Measurements from ENCODE around the gene PLXNA4. TPM values are rescaled to one million over a fixed set of nuclear protein-coding genes. Genes with fewer than 3 reads are reported as not detected.

PLXNA4 gene
- total RNA-seq, 1 experiment from 2014 or later = 0.10 TPM

GRCh38 chr7:132292803-132293202 is 283.5 kb downstream of the PLXNA4 start:
- ChIA-PET CTCF (interaction anchor here (0.5 kb wide), 1 partner anchor 59 kb away, joined by 6 read pairs; no protein-coding TSS in a partner anchor), POLR2A (no interaction called here)
- TF ChIP-seq CTCF (IDR thresholded peaks at IDR 0.05) = no peak
- TF ChIP-seq POLR2AphosphoS5 (IDR thresholded peaks at IDR 0.05; ENCODE audit: low read depth, low read length) = no peak
- no peak for TF ChIP-seq REST (IDR thresholded peaks at IDR 0.05; ENCODE audit: insufficient read depth in 1 of 2, low read depth in 2 of 2, low read length in 1 of 2)
- no peak for TF ChIP-seq TCF7L2 (IDR thresholded peaks at IDR 0.05; ENCODE audit: low read depth, low read length)
- TF ChIP-seq SIN3A (IDR thresholded peaks at IDR 0.05; ENCODE audit: borderline replicate concordance, insufficient read depth, low read depth, low read length) = no peak
- BruUV-seq (replicated peaks) = no TSS peak
- intact Hi-C loops (cut with micrococcal nuclease; ENCODE audit: unreplicated experiment) (no loop called here), in situ Hi-C loops (cut with HindIII; ENCODE audit: low pct_unique_long_range_greater_than_20kb, low sequenced_read_pairs) (no loop called here)
- no peak for DNase-seq (ENCODE audit: low read depth, low spot score)
- Histone ChIP-seq H3K4me3 (ENCODE audit: low read depth in 2 of 2, low read length in 2 of 2) (no peak overlapping the region), H3K27ac (ENCODE audit: low read length) (no peak overlapping the region), H3K27me3 (ENCODE audit: control insufficient read depth, insufficient read depth, low read length) (no peaks in the 10 kb centered on the region; the same call in 1 of the 2 replicates), H3K4me1 (ENCODE audit: control insufficient read depth, insufficient read depth, low read length) (no peaks in the 10 kb centered on the region), H3K36me3 (ENCODE audit: control insufficient read depth, insufficient read depth, low read length) (no peaks in the 10 kb centered on the region), H3K9me3 (ENCODE audit: control insufficient read depth, insufficient read depth, low read depth, low read length) (no peaks in the 10 kb centered on the region)
- ATAC-seq = no peak

- Histone ChIP-seq H3K4me3 (ENCODE audit: low read depth in 2 of 2, low read length in 2 of 2) (no peak overlapping the region), H3K27me3 (ENCODE audit: control insufficient read depth, insufficient read depth, low read length) (no peaks in the 10 kb centered on the region; the same call in 1 of the 2 replicates), H3K9me3 (ENCODE audit: control insufficient read depth, insufficient read depth, low read depth, low read length) (no peaks in the 10 kb centered on the region), H3K36me3 (ENCODE audit: control insufficient read depth, insufficient read depth, low read length) (no peaks in the 10 kb centered on the region), H3K4me1 (ENCODE audit: control insufficient read depth, insufficient read depth, low read length) (no peaks in the 10 kb centered on the region), H3K27ac (ENCODE audit: low read length) (no peak overlapping the region)
- ATAC-seq (no peak), DNase-seq (ENCODE audit: low read depth, low spot score) (no peak)
- TF ChIP-seq CTCF (IDR thresholded peaks at IDR 0.05) (no peak), SIN3A (IDR thresholded peaks at IDR 0.05; ENCODE audit: borderline replicate concordance, insufficient read depth, low read depth, low read length) (no peak), REST (IDR thresholded peaks at IDR 0.05; ENCODE audit: insufficient read depth in 1 of 2, low read depth in 2 of 2, low read length in 1 of 2) (no peak), TCF7L2 (IDR thresholded peaks at IDR 0.05; ENCODE audit: low read depth, low read length) (no peak), POLR2AphosphoS5 (IDR thresholded peaks at IDR 0.05; ENCODE audit: low read depth, low read length) (no peak)
- CTCF ChIA-PET = no interaction called here
- POLR2A ChIA-PET = no interaction called here
- in situ Hi-C loops (cut with HindIII; ENCODE audit: low pct_unique_long_range_greater_than_20kb, low sequenced_read_pairs) (no loop called here), intact Hi-C loops (cut with micrococcal nuclease; ENCODE audit: unreplicated experiment) (no loop called here)
- BruUV-seq (replicated peaks) = no TSS peak
Observed at GRCh38 chr7:132291481-132291880, 284.8 kb downstream of the PLXNA4 start.

Data from Panc1 (cell line).